ENCODE data around the gene TSHR.

DNA sequence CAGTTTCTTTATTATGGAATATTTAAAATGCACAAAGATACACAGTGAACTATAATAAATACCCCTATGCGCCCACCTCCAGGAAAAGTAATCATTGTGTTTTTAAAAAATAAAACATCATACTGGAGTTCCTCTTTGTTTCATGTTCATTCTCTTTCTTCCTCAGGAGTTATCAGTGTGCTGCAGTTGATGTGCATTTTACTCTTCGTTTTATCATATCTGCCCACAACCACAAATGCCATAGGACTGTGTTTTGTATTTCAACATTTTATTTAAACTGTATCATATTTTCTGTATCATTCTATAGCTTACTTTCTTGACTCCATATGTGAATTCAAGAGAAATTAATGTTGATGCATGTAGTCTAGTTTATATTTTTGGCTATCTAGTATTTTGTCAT lies 53.9 kb downstream of the TSHR start:
- TF ChIP-seq POLR2A (IDR thresholded peaks at IDR 0.05; ENCODE audit: low read length) (no peak), GATA1 (IDR thresholded peaks at IDR 0.05; ENCODE audit: low read depth, low read length) (no peak)
